GM18499 (cell line): ENCODE measurements around the gene IFT20.

Source experiments
- ATAC-seq: cut with Tn5 transposase; IDR thresholded peaks from one replicate; pipeline ENCODE4 v1.9.1; 2021; ENCODE audit warnings: moderate number of reproducible peaks; ENCODE audit not compliant: insufficient read depth, unreplicated experiment

Gene IFT20, protein sequence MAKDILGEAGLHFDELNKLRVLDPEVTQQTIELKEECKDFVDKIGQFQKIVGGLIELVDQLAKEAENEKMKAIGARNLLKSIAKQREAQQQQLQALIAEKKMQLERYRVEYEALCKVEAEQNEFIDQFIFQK

DNA sequence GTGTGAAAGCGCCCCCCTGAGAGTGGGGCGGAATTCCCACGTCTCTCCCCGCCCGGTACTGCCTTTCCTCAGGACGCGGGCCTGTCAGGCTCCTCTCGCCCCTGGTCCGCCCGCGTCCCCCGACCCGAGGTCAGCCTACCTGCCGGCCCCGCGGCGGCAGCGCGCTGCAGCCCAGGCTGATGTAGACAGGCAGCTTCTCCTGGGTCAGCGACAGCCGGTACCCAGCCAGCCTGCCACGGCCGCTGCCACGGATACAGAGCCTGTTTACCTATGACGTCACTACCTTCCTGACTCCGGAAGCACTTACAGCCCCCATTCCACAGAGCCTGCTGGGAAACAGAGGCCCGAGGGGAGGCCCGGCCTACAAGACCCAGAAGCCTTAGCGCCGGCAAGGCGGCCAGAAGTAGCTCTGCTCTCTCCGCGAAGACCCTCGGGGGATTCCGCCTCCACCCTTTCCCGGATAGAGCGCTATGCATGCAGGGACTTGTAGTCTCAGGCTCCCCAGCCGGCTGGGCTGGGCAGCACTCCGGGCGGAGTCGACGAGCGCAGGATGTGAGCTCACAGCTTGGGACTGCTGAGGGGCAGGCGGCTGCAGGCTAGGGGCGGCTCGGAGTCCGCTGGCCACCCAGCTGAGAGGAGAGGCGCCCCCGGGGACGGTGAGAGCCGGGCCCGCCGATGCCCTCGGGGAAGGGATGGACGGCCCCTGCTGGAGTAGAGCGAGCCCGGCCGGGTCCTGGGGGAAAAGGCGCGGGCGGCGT, at the start of gene IFT20, which contains the start of gene TNFAIP1:
Gene IFT20, minus strand, starts transcription at position 272 of the 758 bp plus-strand sequence. CDS start 3,487 bp downstream, outside the sequence.
Gene TNFAIP1, plus strand, starts transcription at position 561 of the 758 bp plus-strand sequence. CDS start 3,761 bp downstream, outside the sequence.
- peak; percentile 89 for ATAC-seq

- ATAC-seq, result no peak
These were observed 49.7 kb upstream of the IFT20 start for GRCh38 chr17:28385037-28385400.

DNA sequence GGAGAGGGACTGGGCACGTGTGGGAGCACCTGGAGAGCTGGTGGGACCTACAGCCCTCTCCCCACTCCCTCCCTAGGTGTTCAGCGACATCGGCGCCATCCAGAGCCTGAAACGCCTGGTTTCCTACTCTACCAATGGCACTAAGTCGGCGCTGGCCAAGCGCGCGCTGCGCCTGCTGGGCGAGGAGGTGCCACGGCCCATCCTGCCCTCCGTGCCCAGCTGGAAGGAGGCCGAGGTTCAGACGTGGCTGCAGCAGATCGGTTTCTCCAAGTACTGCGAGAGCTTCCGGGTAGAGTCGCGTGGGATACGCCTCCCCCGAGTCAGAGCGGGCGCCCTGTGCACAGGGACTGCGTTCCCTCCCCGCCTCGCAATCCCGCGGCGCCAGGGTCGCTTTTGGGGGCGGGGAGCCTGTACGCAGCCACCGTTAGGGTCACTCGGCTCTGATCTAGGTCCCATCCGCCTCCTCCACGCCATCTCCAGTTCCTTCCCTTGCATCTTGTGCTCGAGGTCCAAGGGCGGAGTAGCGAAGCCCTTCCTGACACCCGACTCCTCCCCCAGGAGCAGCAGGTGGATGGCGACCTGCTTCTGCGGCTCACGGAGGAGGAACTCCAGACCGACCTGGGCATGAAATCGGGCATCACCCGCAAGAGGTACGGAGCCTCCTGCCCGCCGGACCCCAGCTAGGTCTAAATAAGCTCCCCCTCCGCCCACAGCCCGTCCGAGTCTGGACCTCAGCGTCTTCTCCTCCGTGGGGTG, 49.2 kb upstream of the IFT20 start:
- ATAC-seq, result no peak

DNA sequence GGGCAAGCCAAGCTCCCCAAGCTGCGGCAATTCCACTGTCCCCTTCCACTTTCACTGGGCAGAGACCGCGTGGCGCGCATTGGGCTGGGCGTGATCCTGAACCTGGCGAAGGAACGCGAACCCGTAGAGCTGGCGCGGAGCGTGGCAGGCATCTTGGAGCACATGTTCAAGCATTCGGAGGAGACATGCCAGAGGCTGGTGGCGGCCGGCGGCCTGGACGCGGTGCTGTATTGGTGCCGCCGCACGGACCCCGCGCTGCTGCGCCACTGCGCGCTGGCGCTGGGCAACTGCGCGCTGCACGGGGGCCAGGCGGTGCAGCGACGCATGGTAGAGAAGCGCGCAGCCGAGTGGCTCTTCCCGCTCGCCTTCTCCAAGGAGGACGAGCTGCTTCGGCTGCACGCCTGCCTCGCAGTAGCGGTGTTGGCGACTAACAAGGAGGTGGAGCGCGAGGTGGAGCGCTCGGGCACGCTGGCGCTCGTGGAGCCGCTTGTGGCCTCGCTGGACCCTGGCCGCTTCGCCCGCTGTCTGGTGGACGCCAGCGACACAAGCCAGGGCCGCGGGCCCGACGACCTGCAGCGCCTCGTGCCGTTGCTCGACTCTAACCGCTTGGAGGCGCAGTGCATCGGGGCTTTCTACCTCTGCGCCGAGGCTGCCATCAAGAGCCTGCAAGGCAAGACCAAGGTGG, 46.0 kb upstream of the IFT20 start:
- ATAC-seq, result no peak

DNA sequence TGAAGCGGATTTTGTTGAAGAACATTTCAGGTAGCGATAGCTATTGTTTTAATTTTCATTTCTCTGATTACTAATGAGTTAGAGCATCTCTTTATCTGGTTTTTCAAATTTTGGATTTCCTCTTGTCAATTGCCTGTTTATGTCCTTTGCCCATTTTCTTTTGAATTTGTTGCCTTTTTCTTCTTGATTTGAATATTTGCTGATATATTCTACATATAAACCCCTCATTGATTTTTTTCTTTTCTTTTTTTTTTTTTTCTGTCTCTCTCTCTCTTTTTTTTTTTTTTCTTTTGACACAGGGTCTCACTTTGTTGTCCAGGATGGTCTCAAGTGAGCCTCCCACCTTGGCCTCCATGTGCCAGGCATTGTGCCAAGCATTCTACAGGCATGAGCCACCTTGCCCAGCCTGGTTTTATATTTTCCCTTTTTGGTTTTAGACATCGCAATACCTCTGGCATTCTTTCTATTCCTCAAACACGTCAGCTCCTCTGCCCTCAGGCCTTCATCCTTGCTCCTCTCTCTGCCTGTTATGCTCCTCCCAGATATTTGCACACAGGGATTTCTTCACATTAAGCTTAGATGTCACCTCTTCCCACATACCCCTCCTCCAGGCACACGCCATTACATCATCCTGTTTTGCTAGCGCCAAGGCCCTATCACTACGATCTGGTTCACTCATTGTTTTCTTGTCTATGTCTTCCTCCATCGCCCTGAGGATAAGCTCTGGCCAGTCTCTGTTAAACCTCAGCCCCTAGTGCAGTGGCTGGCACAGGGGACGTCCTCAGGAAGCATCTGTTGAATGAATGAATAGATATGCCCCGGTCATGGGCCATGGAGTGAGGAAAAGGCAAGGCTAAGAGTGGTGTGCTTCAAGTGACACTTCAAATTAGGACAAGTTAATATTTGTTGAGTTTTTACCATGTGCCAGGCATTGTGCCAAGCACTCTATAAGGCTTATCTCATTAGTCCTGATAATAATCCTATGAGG, 44.8 kb upstream of the IFT20 start:
- ATAC-seq, result no peak

- no peak for ATAC-seq
These were observed 37.6 kb upstream of the IFT20 start for GRCh38 chr17:28372945-28373274.

GRCh38 chr17:28372203-28372944, 37.1 kb upstream of the IFT20 start:
- ATAC-seq, result no peak

DNA sequence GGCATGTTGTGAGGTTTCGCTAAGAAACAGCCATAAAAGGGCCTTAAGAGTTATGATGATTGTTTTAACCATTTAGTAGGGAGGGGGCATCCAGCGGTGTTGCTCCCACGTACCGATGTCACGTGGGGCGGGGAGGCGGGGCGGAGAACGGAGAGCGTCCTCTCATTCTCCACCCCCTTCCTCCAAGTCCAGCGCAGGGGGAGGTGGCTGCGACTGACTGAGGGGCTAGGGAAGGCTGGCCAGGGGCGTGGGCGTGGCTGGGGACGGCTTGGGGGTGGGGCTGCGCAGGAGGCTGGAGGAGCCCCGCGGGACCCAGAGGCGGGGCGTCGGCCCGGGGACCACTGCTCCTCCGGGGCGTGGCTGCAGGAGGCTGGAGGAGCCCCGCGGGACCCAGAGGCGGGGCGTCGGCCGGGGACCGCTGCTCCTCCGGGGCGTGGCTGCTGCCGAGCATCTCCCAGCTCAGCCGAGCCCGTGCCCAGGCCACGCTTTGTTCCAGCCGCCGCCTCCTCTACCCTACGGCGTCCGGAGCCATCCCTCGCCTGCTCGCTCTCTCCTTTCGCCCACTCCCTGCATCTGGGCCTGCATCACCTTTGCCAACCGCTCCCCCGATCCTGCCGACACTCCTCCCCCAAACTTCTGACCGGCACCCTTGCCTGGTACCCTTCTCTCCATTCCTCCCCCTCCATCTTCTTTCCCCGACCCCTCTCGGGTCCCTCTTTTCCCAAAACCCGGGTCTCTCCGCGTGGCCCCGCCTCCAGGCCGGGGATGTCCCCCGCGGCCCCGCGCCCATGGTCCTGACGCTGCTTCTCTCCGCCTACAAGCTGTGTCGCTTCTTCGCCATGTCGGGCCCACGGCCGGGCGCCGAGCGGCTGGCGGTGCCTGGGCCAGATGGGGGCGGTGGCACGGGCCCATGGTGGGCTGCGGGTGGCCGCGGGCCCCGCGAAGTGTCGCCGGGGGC, 36.3 kb upstream of the IFT20 start, which contains the start of gene SARM1:
Gene SARM1, plus strand, starts transcription at position 450 of the 958 bp plus-strand sequence. Its CDS starts 339 bp downstream, at position 789.
- no peak for ATAC-seq

- ATAC-seq, result no peak
These were observed 35.5 kb upstream of the IFT20 start for GRCh38 chr17:28370744-28371103.

DNA sequence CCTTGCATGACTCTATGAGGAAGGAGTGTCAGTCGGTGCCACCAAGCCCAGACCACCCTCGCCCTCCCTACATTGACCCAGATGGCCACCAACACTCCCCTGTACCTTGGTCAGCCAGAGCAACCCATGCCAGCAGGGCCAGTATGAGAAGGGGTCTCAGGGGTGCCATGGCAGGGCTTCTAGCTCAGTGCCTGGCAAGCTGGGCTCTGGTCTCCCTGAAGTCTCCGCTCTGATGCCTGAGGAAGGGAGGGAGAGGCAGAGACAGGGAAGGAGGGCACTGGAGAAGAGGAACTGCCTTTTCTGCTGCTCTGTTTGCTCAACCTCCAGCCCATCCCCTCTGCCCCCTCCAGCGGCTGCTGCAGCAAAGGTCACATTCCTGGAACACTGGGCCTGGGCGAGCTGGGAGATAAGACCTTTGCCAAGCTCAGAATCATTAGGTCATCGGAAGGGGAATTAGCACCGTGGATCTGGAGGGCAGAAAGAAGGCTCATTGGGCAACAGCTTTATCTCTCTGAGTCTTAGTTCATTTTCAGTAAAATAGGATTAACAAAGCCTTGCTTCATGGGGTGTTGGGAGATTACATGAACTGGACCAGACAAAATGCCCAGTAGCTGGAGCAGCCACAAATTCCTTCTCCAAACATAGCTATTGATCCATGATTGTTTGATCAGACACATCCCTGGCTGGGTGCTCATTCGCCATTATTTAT, 34.9 kb upstream of the IFT20 start, which contains the start of gene VTN:
Gene VTN, minus strand, starts transcription at position 273 of the 709 bp plus-strand sequence. Its CDS starts 104 bp downstream, at position 169.
- no peak for ATAC-seq

DNA sequence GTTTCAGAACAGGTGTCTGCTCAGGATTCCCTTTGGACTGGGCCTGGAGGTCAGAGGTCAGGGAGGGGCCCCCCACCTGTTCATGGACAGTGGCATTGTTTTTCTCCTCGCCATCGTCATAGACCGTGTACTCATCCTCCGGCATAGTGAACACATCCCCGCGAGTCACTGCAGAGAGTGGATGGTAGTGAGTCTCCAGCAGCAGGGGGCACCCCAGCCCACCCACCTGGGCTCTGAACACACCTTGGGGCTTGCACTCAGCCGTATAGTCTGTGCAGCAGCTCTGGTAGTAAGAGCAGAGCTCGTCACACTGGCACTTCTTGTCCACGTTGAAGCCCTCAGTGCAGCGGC, 34.4 kb upstream of the IFT20 start:
- no peak for ATAC-seq

- no peak for ATAC-seq
These were observed 33.8 kb upstream of the IFT20 start for GRCh38 chr17:28368915-28369683.

DNA sequence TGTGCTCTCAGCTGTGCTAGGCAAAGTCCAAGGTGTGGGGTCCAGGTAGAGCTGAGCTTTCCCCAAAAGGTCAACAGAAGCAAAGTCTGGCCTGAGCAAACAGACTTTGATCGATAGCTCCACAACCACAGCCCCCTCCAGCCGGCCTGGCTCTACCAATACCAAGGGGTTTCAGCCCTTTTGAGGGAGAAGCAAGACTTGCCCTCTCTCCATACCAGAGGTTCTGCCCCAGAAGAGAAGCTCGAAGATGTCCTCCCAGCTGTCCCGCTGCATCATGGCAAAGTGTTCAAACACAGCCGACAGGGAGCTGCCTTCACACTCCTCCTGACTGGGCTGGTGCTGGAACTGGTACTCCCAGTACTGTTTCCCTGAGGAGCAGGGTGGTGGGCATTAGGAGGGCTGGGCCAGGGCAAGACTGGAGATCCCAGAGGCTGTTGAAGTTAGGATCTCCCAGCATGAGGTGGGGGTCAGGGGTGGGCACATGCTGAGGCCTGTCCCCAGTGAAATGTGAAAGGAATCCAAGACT, 33.1 kb upstream of the IFT20 start:
- ATAC-seq, result no peak

DNA sequence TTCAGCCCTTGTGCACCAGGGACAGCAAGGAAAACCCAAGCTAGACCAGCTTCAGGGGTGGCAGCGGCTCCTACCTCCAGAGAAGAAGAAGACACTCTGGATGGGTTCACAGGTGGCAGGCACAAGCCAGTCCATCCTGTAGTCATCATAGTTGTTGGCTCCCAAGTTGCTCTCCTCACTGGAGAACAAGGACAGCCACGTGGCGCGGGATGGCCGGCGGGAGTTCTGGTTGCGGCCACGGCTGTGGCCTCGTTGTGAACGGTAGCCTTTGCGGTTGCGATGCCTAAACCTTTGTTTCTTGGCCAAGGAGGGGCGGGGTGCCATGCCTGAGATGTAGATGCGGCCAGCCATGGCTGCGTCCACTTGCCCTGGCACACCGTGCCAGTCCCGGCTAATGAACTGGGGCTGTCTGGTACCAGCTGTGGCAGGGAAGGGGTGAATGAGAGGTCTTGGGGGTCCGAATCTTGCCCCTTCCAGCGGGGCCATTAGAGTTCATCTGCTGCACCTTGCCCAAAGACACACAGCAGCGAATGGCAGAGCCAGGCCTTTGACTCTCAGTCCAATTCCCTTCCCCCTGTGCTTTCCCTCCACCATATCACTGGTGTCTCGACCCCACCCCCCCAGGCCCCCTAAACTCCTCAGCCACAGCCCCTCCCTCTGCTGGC, 32.5 kb upstream of the IFT20 start:
- no peak for ATAC-seq

DNA sequence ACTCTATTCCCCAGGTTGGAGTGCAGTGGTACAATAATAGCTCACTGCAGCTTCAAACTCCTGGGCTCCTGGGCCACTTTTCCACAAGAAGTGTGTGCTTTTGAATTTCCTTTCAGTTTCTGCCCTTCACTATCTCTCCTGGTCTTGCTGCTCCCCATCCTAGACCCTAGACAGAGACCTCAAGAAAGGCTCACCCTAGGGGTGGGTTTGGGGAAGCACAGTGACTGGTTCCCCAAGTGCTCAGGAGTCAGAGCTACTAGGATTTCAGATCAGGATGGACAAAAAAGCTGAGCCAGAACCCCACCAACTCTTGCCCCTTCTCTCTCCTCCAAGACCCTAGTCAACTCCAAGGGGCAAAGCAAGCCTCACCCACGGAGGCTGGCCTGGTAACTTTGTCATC, 31.3 kb upstream of the IFT20 start:
- no peak for ATAC-seq

- ATAC-seq, result no peak
These were observed 30.2 kb upstream of the IFT20 start for GRCh38 chr17:28365487-28365886.
